ENCODE measurements around the gene SIPA1L3.

The SIPA1L3 gene

GRCh38 chr19:37991841-37992248, 84.8 kb downstream of the SIPA1L3 start:
- no peak overlapping the region for H3K4me3 ChIP-seq (replicated peaks; ENCODE audit: low read depth, low read length)
- DNase-seq (ENCODE audit: extremely low read depth, low read depth) = no peak
- no peak for TF ChIP-seq CTCF (IDR thresholded peaks at IDR 0.05; ENCODE audit: low read depth, low read length, missing control alignments)

- no peak for DNase-seq (ENCODE audit: extremely low read depth, low read depth)
- TF ChIP-seq CTCF (IDR thresholded peaks at IDR 0.05; ENCODE audit: low read depth, low read length, missing control alignments) = no peak
- no peak overlapping the region for H3K4me3 ChIP-seq (replicated peaks; ENCODE audit: low read depth, low read length)
Measured at GRCh38 chr19:37992761-37993160, 85.8 kb downstream of the SIPA1L3 start.

GRCh38 chr19:37994823-37995130, 87.8 kb downstream of the SIPA1L3 start:
- H3K4me3 ChIP-seq (replicated peaks; ENCODE audit: low read depth, low read length) = no peak overlapping the region
- no peak for DNase-seq (ENCODE audit: extremely low read depth, low read depth)
- no peak for TF ChIP-seq CTCF (IDR thresholded peaks at IDR 0.05; ENCODE audit: low read depth, low read length, missing control alignments)

- no peak for TF ChIP-seq CTCF (IDR thresholded peaks at IDR 0.05; ENCODE audit: low read depth, low read length, missing control alignments)
- DNase-seq (ENCODE audit: extremely low read depth, low read depth) = no peak
- no peak overlapping the region for H3K4me3 ChIP-seq (replicated peaks; ENCODE audit: low read depth, low read length)
Measured at GRCh38 chr19:37995346-37995745, 88.3 kb downstream of the SIPA1L3 start.

GRCh38 chr19:37997911-37998344, 90.9 kb downstream of the SIPA1L3 start:
- DNase-seq (ENCODE audit: extremely low read depth, low read depth) = peak; percentile 88
- H3K4me3 ChIP-seq (replicated peaks; ENCODE audit: low read depth, low read length) = no peak overlapping the region
- no peak for TF ChIP-seq CTCF (IDR thresholded peaks at IDR 0.05; ENCODE audit: low read depth, low read length, missing control alignments)

- TF ChIP-seq CTCF (IDR thresholded peaks at IDR 0.05; ENCODE audit: low read depth, low read length, missing control alignments) = no peak
- no peak for DNase-seq (ENCODE audit: extremely low read depth, low read depth)
- no peak overlapping the region for H3K4me3 ChIP-seq (replicated peaks; ENCODE audit: low read depth, low read length)
Measured at GRCh38 chr19:37998801-37999308, 91.8 kb downstream of the SIPA1L3 start.

Measured in HFF-Myc (cell line).